PC-3 (cell line): ENCODE measurements around the gene TRIM45. TPM values are rescaled to one million over a fixed set of nuclear protein-coding genes. Genes with fewer than 3 reads are reported as not detected.

Experiments used
- ATAC-seq: fragments of 200-7000 bp; cut with Tn5 transposase; 2 replicates; pipeline ENCODE4 v1.9.1; 2020; ENCODE audit warnings: mild to moderate bottlenecking, moderate library complexity
- BruUV-seq: library from RNA; stranded (reverse); fragments of 400-500 nt; replicated peaks from 2 replicates; lab custom pipeline; 2021; lab: Mats Ljungman, UMichigan
- CTCF ChIA-PET: fragments of 300-600 bp; sonication (Branson Sonifier 250); formaldehyde crosslinking; loops from one replicate; lab custom pipeline; 2022; ENCODE audit warnings: antibody characterized with exemption; lab: Charles Lee
- POLR2A ChIA-PET: fragments of 300-600 bp; sonication (Branson Sonifier 250); formaldehyde crosslinking; loops from one replicate; lab custom pipeline; 2022; ENCODE audit warnings: antibody characterized with exemption; ENCODE audit not compliant: unreplicated experiment; lab: Charles Lee
- DNase-seq: peaks from one replicate; pipeline ENCODE4 v3.0.0-alpha.2; 2015
- H2AFZ ChIP-seq: fragments of 300-600 bp; sonication (generic); 2 replicates; pipeline ENCODE4 v1.6.0; 2016; ENCODE audit warnings: antibody characterized with exemption, low read length
- H3F3A ChIP-seq: fragments of 300-600 bp; sonication (generic); one replicate; pipeline ENCODE4 v1.6.0; 2017; ENCODE audit warnings: antibody characterized with exemption, low read length, control low read depth, mild to moderate bottlenecking; ENCODE audit not compliant: unreplicated experiment
- H3K27ac ChIP-seq: fragments of 300-600 bp; sonication (generic); 2 replicates; pipeline ENCODE4 v1.5.1; 2016; ENCODE audit warnings: mild to moderate bottlenecking, low read length
- H3K27me3 ChIP-seq: fragments of 300-600 bp; sonication (generic); 2 replicates; pipeline ENCODE4 v1.6.1; 2016; ENCODE audit warnings: low read length, mixed read lengths
- H3K36me3 ChIP-seq: fragments of 300-600 bp; sonication (generic); 2 replicates; pipeline ENCODE4 v1.6.1; 2016; ENCODE audit warnings: low read depth, mixed run types, low read length, mixed read lengths
- H3K4me1 ChIP-seq: fragments of 300-600 bp; sonication (generic); 2 replicates; pipeline ENCODE4 v1.5.1; 2016; ENCODE audit warnings: low read length; ENCODE audit not compliant: insufficient read depth
- H3K4me2 ChIP-seq: fragments of 300-600 bp; sonication (generic); 2 replicates; pipeline ENCODE4 v1.6.0; 2016; ENCODE audit warnings: low read length
- H3K4me3 ChIP-seq: fragments of 300-600 bp; sonication (generic); 2 replicates; pipeline ENCODE4 v1.5.1; 2016; ENCODE audit warnings: mild to moderate bottlenecking, low read length, mixed read lengths
- H3K79me2 ChIP-seq: fragments of 300-600 bp; sonication (generic); 2 replicates; pipeline ENCODE4 v1.6.1; 2017; ENCODE audit warnings: low read length, mixed read lengths
- H3K9ac ChIP-seq: fragments of 300-600 bp; sonication (generic); 2 replicates; pipeline ENCODE4 v1.6.0; 2016; ENCODE audit warnings: mild to moderate bottlenecking, low read length
- H3K9me2 ChIP-seq: fragments of 300-600 bp; sonication (generic); replicated peaks from 2 replicates; pipeline ENCODE4 v1.6.1; 2016; ENCODE audit warnings: mixed run types, low read length, mixed read lengths
- H3K9me3 ChIP-seq: fragments of 300-600 bp; sonication (generic); 2 replicates; pipeline ENCODE4 v1.6.1; 2016; ENCODE audit warnings: low read length, mixed read lengths
- H4K20me1 ChIP-seq: fragments of 300-600 bp; sonication (generic); 2 replicates; pipeline ENCODE4 v1.6.1; 2016; ENCODE audit warnings: low read length, mixed read lengths
- EZH2 ChIP-seq: fragments of 300-600 bp; sonication (generic); IDR thresholded peaks from one replicate; pipeline ENCODE4 v1.6.1; 2017; ENCODE audit warnings: antibody characterized with exemption, mild to moderate bottlenecking, low read length; ENCODE audit not compliant: unreplicated experiment
- EZH2phosphoT487 ChIP-seq: fragments of 300-600 bp; sonication (generic); IDR thresholded peaks from 2 replicates; pipeline ENCODE4 v1.6.1; 2018; ENCODE audit warnings: mild to moderate bottlenecking, antibody characterized with exemption, low read length, borderline replicate concordance
- intact Hi-C: fragments of 100-400 bp; cut with micrococcal nuclease; formaldehyde crosslinking; loops from 2 replicates; pipeline ENCODE4 v1.9.0; 2023
- total RNA-seq: library from RNA; depleted of rRNA; stranded (reverse); fragments of >200 nt; gene quantifications from 2 replicates; pipeline ENCODE4 v1.2.3, GENCODE V29; 2014
- TF ChIP-seq, protein P1 (sequence below): fragments of 300-600 bp; sonication (generic); conservative IDR thresholded peaks from 2 replicates; pipeline ENCODE4 v1.5.1; 2017; ENCODE audit warnings: antibody characterized with exemption, low read depth, mild to moderate bottlenecking, low read length

Gene TRIM45
- total RNA-seq, 1 experiment from 2014 or later = 4.3 TPM

DNA sequence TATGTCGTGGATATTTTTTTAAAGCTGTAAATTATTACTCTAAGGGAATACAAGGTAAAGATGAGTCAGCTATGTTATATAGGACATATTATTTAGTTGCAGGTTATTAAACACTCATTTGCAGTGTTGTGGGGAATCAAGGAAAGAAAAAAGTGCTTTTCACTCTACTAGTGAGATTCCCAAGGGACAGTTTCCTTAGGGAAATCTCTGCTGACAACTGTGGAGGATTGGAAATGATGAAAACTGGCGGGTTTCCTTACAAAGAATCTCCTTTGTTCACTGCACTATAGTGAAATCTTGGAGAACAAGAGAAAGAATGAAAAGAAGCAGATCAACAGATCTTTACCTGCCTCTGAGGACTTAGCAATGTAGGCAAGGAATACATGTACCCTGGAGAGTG is 24.5 kb upstream of the TRIM45 start:
- TF ChIP-seq, protein P1, sequence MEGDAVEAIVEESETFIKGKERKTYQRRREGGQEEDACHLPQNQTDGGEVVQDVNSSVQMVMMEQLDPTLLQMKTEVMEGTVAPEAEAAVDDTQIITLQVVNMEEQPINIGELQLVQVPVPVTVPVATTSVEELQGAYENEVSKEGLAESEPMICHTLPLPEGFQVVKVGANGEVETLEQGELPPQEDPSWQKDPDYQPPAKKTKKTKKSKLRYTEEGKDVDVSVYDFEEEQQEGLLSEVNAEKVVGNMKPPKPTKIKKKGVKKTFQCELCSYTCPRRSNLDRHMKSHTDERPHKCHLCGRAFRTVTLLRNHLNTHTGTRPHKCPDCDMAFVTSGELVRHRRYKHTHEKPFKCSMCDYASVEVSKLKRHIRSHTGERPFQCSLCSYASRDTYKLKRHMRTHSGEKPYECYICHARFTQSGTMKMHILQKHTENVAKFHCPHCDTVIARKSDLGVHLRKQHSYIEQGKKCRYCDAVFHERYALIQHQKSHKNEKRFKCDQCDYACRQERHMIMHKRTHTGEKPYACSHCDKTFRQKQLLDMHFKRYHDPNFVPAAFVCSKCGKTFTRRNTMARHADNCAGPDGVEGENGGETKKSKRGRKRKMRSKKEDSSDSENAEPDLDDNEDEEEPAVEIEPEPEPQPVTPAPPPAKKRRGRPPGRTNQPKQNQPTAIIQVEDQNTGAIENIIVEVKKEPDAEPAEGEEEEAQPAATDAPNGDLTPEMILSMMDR = no peak
- TF ChIP-seq EZH2phosphoT487 (no peak), EZH2 (no peak)
- H3K4me3 ChIP-seq = no peak overlapping the region
- no peak overlapping the region for H3K4me2 ChIP-seq
- no peak for DNase-seq
- no peaks in the 10 kb centered on the region for H3K27me3 ChIP-seq
- H3K27ac ChIP-seq = peak overlapping the region; percentile 98
- POLR2A ChIA-PET = interaction anchor here (0.6 to 0.7 kb wide), 2 partner anchors 17 to 79 kb away, joined by 3 to 4 read pairs; no protein-coding TSS in a partner anchor
- BruUV-seq = no TSS peak
- no peaks in the 10 kb centered on the region for H3K79me2 ChIP-seq
- no peaks in the 10 kb centered on the region for H3K36me3 ChIP-seq
- no peak overlapping the region for H2AFZ ChIP-seq
- H3K4me1 ChIP-seq = peaks cover 41% of the 10 kb centered on the region
- no peaks in the 10 kb centered on the region for H4K20me1 ChIP-seq
- no peaks in the 10 kb centered on the region for H3K9me2 ChIP-seq
- H3K9ac ChIP-seq = peak overlapping the region; percentile 51
- H3K9me3 ChIP-seq = no peaks in the 10 kb centered on the region
- CTCF ChIA-PET = interaction anchor here (0.9 to 1.1 kb wide), 2 partner anchors 18 to 79 kb away, joined by 3 to 4 read pairs; no protein-coding TSS in a partner anchor
- peaks cover 12% of the 10 kb centered on the region for H3F3A ChIP-seq
- intact Hi-C loops = loop anchor here (2.0 to 5.0 kb wide), 3 partner anchors 17 to 136 kb away; partner anchors contain the start of gene TRIM45
- ATAC-seq = no peak

DNA sequence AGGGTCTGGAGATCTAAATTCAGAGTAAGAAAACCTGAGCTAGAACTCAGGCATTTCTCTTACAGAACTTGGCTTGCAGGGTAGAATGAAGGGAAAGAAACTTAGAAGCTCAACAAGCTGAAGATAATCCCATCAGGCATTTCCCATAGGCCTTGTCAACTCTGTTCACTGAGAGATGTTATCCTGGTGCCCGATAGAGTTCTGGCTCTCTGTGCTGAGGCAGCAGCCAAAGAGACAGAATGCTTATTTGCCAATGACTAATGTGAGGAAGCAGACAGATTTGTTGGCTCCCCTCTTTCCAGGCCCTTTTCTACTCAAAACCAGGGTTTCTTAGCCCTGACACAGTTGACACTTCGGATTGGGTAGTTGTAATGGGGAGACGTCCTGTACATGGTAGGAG is 22.3 kb upstream of the TRIM45 start:
- Histone ChIP-seq H2AFZ (peak overlapping the region; percentile 16; the same call in 1 of the 2 replicates), H3K4me3 (no peak overlapping the region), H3K4me2 (0 out of 2 replicates have a peak overlapping the region, but pooled peaks have one; percentile 20), H3K27ac (peak overlapping the region; percentile 27; the same call in 1 of the 2 replicates), H3F3A (peaks cover 12% of the 10 kb centered on the region), H3K9me2 (no peaks in the 10 kb centered on the region), H3K36me3 (no peaks in the 10 kb centered on the region), H4K20me1 (no peaks in the 10 kb centered on the region), H3K9ac (no peak overlapping the region), H3K27me3 (no peaks in the 10 kb centered on the region), H3K79me2 (no peaks in the 10 kb centered on the region), H3K9me3 (no peaks in the 10 kb centered on the region), H3K4me1 (peaks cover 40% of the 10 kb centered on the region)
- intact Hi-C loops = no loop called here
- ChIA-PET POLR2A (no interaction called here), CTCF (interaction anchor here (0.9 kb wide), 1 partner anchor 15 kb away, joined by 3 read pairs; no protein-coding TSS in a partner anchor)
- TF ChIP-seq EZH2 (no peak), EZH2phosphoT487 (no peak)
- TF ChIP-seq, protein P1 = no peak
- BruUV-seq = no TSS peak
- DNase-seq (peak; percentile 20), ATAC-seq (no peak)

DNA sequence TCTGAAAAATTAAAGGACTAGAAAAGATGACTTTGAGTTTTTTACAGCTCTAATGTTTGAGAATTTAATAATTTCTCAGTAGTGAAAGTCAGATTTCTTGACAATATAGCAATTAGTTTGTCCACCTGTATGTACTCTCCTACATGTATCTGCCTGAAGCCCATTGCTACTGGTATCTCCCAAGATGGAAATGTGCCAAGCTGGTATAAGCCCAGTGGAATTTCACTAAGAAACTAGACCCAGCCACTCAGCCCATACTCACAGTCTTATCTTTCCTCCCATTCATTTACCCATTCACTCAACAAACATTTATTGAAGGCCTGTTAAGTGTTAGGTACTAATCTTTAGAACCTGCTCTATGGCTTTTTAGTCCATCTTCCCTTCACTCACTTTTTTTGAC is 21.6 kb upstream of the TRIM45 start:
- TF ChIP-seq, protein P1 = no peak
- no peak for TF ChIP-seq EZH2phosphoT487
- TF ChIP-seq EZH2 = no peak
- ChIA-PET POLR2A (no interaction called here), CTCF (no interaction called here)
- Histone ChIP-seq H3K4me1 (peaks cover 33% of the 10 kb centered on the region), H3K4me3 (no peak overlapping the region), H3K9ac (no peak overlapping the region), H3K9me3 (no peaks in the 10 kb centered on the region), H3K79me2 (no peaks in the 10 kb centered on the region), H3K9me2 (no peaks in the 10 kb centered on the region), H3K36me3 (no peaks in the 10 kb centered on the region), H3K27ac (peak overlapping the region; percentile 27; the same call in 1 of the 2 replicates), H2AFZ (peak overlapping the region; percentile 16; the same call in 1 of the 2 replicates), H3K4me2 (peak overlapping the region; percentile 20; the same call in 1 of the 2 replicates), H4K20me1 (no peaks in the 10 kb centered on the region), H3F3A (peaks cover 8% of the 10 kb centered on the region), H3K27me3 (no peaks in the 10 kb centered on the region)
- ATAC-seq (no peak), DNase-seq (peak; percentile 66)
- BruUV-seq = no TSS peak
- intact Hi-C loops = no loop called here
